Measurements from ENCODE around the gene SF3B2.

DNA sequence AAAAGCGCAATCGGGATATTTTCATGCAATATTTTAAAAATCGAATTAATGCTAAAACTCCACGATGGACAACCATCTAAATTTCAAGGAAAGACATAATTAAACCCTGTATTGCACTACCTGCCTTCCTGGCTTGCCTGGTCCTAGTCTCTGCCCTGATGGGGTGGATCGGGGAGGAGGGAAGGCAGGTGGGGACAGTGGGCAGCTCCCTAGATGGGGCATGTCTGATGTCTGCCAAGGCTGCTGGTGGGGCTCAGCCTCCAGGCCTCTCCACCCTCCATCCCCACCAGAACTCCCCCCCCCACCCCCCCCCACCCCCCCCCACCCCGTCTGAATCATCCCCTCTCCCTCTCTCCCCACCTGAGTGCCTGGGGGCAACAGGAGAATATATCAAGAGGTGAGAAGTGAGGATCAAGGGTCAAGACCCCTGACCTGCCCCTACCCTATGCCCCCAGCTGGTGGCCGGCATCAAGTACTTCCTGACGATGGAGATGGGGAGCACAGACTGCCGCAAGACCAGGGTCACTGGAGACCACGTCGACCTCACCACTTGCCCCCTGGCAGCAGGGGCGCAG, 39.7 kb upstream of the SF3B2 start:
- no peak for TF ChIP-seq POLR2A (IDR thresholded peaks at IDR 0.05)
- TF ChIP-seq, protein P1, sequence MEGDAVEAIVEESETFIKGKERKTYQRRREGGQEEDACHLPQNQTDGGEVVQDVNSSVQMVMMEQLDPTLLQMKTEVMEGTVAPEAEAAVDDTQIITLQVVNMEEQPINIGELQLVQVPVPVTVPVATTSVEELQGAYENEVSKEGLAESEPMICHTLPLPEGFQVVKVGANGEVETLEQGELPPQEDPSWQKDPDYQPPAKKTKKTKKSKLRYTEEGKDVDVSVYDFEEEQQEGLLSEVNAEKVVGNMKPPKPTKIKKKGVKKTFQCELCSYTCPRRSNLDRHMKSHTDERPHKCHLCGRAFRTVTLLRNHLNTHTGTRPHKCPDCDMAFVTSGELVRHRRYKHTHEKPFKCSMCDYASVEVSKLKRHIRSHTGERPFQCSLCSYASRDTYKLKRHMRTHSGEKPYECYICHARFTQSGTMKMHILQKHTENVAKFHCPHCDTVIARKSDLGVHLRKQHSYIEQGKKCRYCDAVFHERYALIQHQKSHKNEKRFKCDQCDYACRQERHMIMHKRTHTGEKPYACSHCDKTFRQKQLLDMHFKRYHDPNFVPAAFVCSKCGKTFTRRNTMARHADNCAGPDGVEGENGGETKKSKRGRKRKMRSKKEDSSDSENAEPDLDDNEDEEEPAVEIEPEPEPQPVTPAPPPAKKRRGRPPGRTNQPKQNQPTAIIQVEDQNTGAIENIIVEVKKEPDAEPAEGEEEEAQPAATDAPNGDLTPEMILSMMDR (IDR thresholded peaks at IDR 0.05): no peak
- no peak for TF ChIP-seq POLR2AphosphoS5 (IDR thresholded peaks at IDR 0.05)
- no peak for TF ChIP-seq EP300 (IDR thresholded peaks at IDR 0.05)

Measured in upper lobe of left lung (tissue), 4 donors.